Measurements from ENCODE around the gene MINDY3.
"Not testable (repeated sequence)": the region's sequence is repeated elsewhere in the genome, so short reads cannot be mapped to it uniquely, and the experiment has no call there.

The MINDY3 gene

GRCh38 chr10:15853800-15854199, 6.5 kb downstream of the MINDY3 start:
- no peak for DNase-seq

- no peak for DNase-seq
Measured at GRCh38 chr10:15852111-15852557, 8.2 kb downstream of the MINDY3 start.

- not testable (repeated sequence) for DNase-seq
Measured at GRCh38 chr10:15850337-15850978, 9.8 kb downstream of the MINDY3 start.

GRCh38 chr10:15849316-15849715, 11.0 kb downstream of the MINDY3 start:
- no peak for DNase-seq

GRCh38 chr10:15847481-15847880, 12.8 kb downstream of the MINDY3 start:
- no peak for DNase-seq

GRCh38 chr10:15844517-15844916, 15.8 kb downstream of the MINDY3 start:
- DNase-seq: no peak

GRCh38 chr10:15843695-15844094, 16.6 kb downstream of the MINDY3 start:
- DNase-seq: no peak

- no peak for DNase-seq
Measured at GRCh38 chr10:15842556-15843169, 17.6 kb downstream of the MINDY3 start.

- DNase-seq: no peak
Measured at GRCh38 chr10:15841696-15842095, 18.6 kb downstream of the MINDY3 start.

GRCh38 chr10:15836807-15837206, 23.5 kb downstream of the MINDY3 start:
- no peak for DNase-seq

GRCh38 chr10:15829495-15829894, 30.8 kb downstream of the MINDY3 start:
- DNase-seq: no peak

- peak; percentile 3 for DNase-seq
Measured at GRCh38 chr10:15824498-15824897, 35.8 kb downstream of the MINDY3 start.

- DNase-seq: no peak
Measured at GRCh38 chr10:15822131-15822530, 38.2 kb downstream of the MINDY3 start.

GRCh38 chr10:15821046-15821683, 39.1 kb downstream of the MINDY3 start:
- no peak for DNase-seq

GRCh38 chr10:15817409-15818046, 42.8 kb downstream of the MINDY3 start:
- no peak for DNase-seq

- no peak for DNase-seq
Measured at GRCh38 chr10:15815242-15815885, 44.9 kb downstream of the MINDY3 start.

GRCh38 chr10:15814565-15814964, 45.7 kb downstream of the MINDY3 start:
- no peak for DNase-seq

- DNase-seq: no peak
Measured at GRCh38 chr10:15813415-15813814, 46.9 kb downstream of the MINDY3 start.

GRCh38 chr10:15809450-15809849, 50.9 kb downstream of the MINDY3 start:
- no peak for DNase-seq

GRCh38 chr10:15808204-15808797, 52.0 kb downstream of the MINDY3 start:
- no peak for DNase-seq

- no peak for DNase-seq
Measured at GRCh38 chr10:15805395-15806058, 54.8 kb downstream of the MINDY3 start.

- DNase-seq: no peak
Measured at GRCh38 chr10:15804109-15804508, 56.2 kb downstream of the MINDY3 start.
